ENCODE results near the gene LYSMD1. TPM values are rescaled to one million over a fixed set of nuclear protein-coding genes. Genes with fewer than 3 reads are reported as not detected.
A peak's percentile ranks its signal among the peaks of the same experiment; 100 is the strongest.
"Not testable (repeated sequence)": the region's sequence is repeated elsewhere in the genome, so short reads cannot be mapped to it uniquely, and the experiment has no call there.

The LYSMD1 gene
- total RNA-seq, result 1 to 10 TPM; 5.2 to 6.1 TPM

GRCh38 chr1:151165738-151166504 lies at the start of gene LYSMD1, which contains the start of gene SCNM1:
LYSMD1 (minus strand) TSS chr1:151165902; CDS start chr1:151165258, 644 bp downstream.
SCNM1 (plus strand) TSS chr1:151166144; CDS start chr1:151166153, 9 bp downstream.
- DNase-seq (peak; percentile 91), ATAC-seq (ENCODE audit: low read depth) (peak; percentile 96)
- H3K9me3 Mint-ChIP-seq, result no peaks in the 10 kb centered on the region
- peaks cover 31% of the 10 kb centered on the region for H3K36me3 Mint-ChIP-seq
- POLR2A ChIA-PET, result interaction anchor here (0.7 to 3.8 kb wide), 6 partner anchors 9 to 116 kb away, joined by 3 to 22 read pairs (median 4); partner anchors contain the start of genes TNFAIP8L2, VPS72 and ZNF687
- H3K4me1 Mint-ChIP-seq, result peaks cover 46% of the 10 kb centered on the region
- no peaks in the 10 kb centered on the region for H3K27me3 Mint-ChIP-seq
- H3K27ac Mint-ChIP-seq, result peak within 1 kb of the TSS; percentile 92
- H3K4me3 Mint-ChIP-seq, result peak within 1 kb of the TSS; percentile 95

- H3K4me3 Mint-ChIP-seq, result no peak overlapping the region
- peaks cover 21% of the 10 kb centered on the region for H3K4me1 Mint-ChIP-seq
- DNase-seq, result no peak
- POLR2A ChIA-PET, result no interaction called here
- no peak for ATAC-seq (ENCODE audit: low read depth)
- peaks cover 11% of the 10 kb centered on the region for H3K36me3 Mint-ChIP-seq
- H3K27me3 Mint-ChIP-seq, result no peaks in the 10 kb centered on the region
- H3K9me3 Mint-ChIP-seq, result no peaks in the 10 kb centered on the region
- H3K27ac Mint-ChIP-seq, result no peak overlapping the region
These were observed 47.9 kb upstream of the LYSMD1 start for GRCh38 chr1:151213560-151213959.

GRCh38 chr1:151211972-151212705 lies 46.4 kb upstream of the LYSMD1 start:
- Mint-ChIP-seq H3K27ac (peak overlapping the region; percentile 80), H3K9me3 (no peaks in the 10 kb centered on the region), H3K36me3 (peaks cover 14% of the 10 kb centered on the region), H3K4me3 (peak overlapping the region; percentile 41), H3K4me1 (peaks cover 19% of the 10 kb centered on the region), H3K27me3 (no peaks in the 10 kb centered on the region)
- ATAC-seq (ENCODE audit: low read depth) (peak; percentile 22), DNase-seq (no peak)
- POLR2A ChIA-PET, result interaction anchor here (0.7 kb wide), 1 partner anchor 69 kb away, joined by 4 read pairs; no protein-coding TSS in a partner anchor

GRCh38 chr1:151210830-151211229 lies 45.1 kb upstream of the LYSMD1 start:
- H3K27me3 Mint-ChIP-seq, result no peaks in the 10 kb centered on the region
- DNase-seq, result no peak
- H3K36me3 Mint-ChIP-seq, result peaks cover 17% of the 10 kb centered on the region
- peaks cover 20% of the 10 kb centered on the region for H3K4me1 Mint-ChIP-seq
- POLR2A ChIA-PET, result no interaction called here
- no peaks in the 10 kb centered on the region for H3K9me3 Mint-ChIP-seq
- no peak overlapping the region for H3K4me3 Mint-ChIP-seq
- H3K27ac Mint-ChIP-seq, result no peak overlapping the region
- no peak for ATAC-seq (ENCODE audit: low read depth)

GRCh38 chr1:151205381-151205965 lies 39.8 kb upstream of the LYSMD1 start:
- not testable (repeated sequence) for H3K27ac Mint-ChIP-seq; H3K4me3 Mint-ChIP-seq; ATAC-seq (ENCODE audit: low read depth); DNase-seq; H3K27me3 Mint-ChIP-seq; H3K9me3 Mint-ChIP-seq
- Mint-ChIP-seq H3K36me3 (peaks cover 11% of the 10 kb centered on the region), H3K4me1 (peaks cover 13% of the 10 kb centered on the region)
- POLR2A ChIA-PET, result interaction anchor here (0.6 kb wide), 1 partner anchor 121 kb away, joined by 4 read pairs; no protein-coding TSS in a partner anchor

GRCh38 chr1:151199873-151200581 lies 34.3 kb upstream of the LYSMD1 start:
- no peak for ATAC-seq (ENCODE audit: low read depth)
- H3K27ac Mint-ChIP-seq, result peak overlapping the region; percentile 95
- no peaks in the 10 kb centered on the region for H3K9me3 Mint-ChIP-seq
- H3K27me3 Mint-ChIP-seq, result peaks cover 3% of the 10 kb centered on the region
- no peak for DNase-seq
- POLR2A ChIA-PET, result interaction anchor here (0.7 to 2.2 kb wide), 3 partner anchors 10 to 69 kb away, joined by 3 to 23 read pairs (median 8); partner anchors contain the start of gene VPS72
- H3K4me1 Mint-ChIP-seq, result peaks cover 32% of the 10 kb centered on the region
- peaks cover 9% of the 10 kb centered on the region for H3K36me3 Mint-ChIP-seq
- H3K4me3 Mint-ChIP-seq, result peak overlapping the region; percentile 98

- POLR2A ChIA-PET, result interaction anchor here (0.9 to 1.7 kb wide), 7 partner anchors 9 to 935 kb away, joined by 3 to 23 read pairs (median 4); partner anchors contain the start of genes PSMD4, VPS72 and ZNF687
- Mint-ChIP-seq H3K4me3 (peak within 1 kb of the TSS; percentile 98), H3K4me1 (peaks cover 32% of the 10 kb centered on the region), H3K9me3 (no peaks in the 10 kb centered on the region), H3K36me3 (peaks cover 9% of the 10 kb centered on the region), H3K27me3 (peaks cover 9% of the 10 kb centered on the region), H3K27ac (peak within 1 kb of the TSS; percentile 95)
- DNase-seq (peak; percentile 98), ATAC-seq (ENCODE audit: low read depth) (peak; percentile 95)
These were observed 32.8 kb upstream of the LYSMD1 start, which contains the start of gene PIP5K1A for GRCh38 chr1:151198254-151199127. PIP5K1A (plus strand) TSS chr1:151198552; CDS start chr1:151198997, 445 bp downstream.

GRCh38 chr1:151197863-151198253 lies 32.2 kb upstream of the LYSMD1 start:
- Mint-ChIP-seq H3K36me3 (peaks cover 9% of the 10 kb centered on the region), H3K27ac (peak overlapping the region; percentile 95), H3K4me1 (peaks cover 32% of the 10 kb centered on the region), H3K27me3 (peaks cover 16% of the 10 kb centered on the region), H3K4me3 (peak overlapping the region; percentile 98), H3K9me3 (no peaks in the 10 kb centered on the region)
- POLR2A ChIA-PET, result interaction anchor here (1.1 kb wide), 1 partner anchor 84 kb away, joined by 5 read pairs; the partner anchor contains the start of gene ZNF687
- ATAC-seq (ENCODE audit: low read depth), result no peak
- no peak for DNase-seq

- peak; percentile 26 for ATAC-seq (ENCODE audit: low read depth)
- peak overlapping the region; percentile 52 for H3K4me3 Mint-ChIP-seq
- H3K27me3 Mint-ChIP-seq, result peaks cover 20% of the 10 kb centered on the region
- H3K36me3 Mint-ChIP-seq, result peaks cover 9% of the 10 kb centered on the region
- peak; percentile 42 for DNase-seq
- peaks cover 25% of the 10 kb centered on the region for H3K4me1 Mint-ChIP-seq
- POLR2A ChIA-PET, result interaction anchor here (0.7 to 1.4 kb wide), 4 partner anchors 8 to 179 kb away, joined by 3 to 9 read pairs (median 4); partner anchors contain the start of gene PSMD4
- no peaks in the 10 kb centered on the region for H3K9me3 Mint-ChIP-seq
- H3K27ac Mint-ChIP-seq, result peak overlapping the region; percentile 1
These were observed 30.6 kb upstream of the LYSMD1 start for GRCh38 chr1:151196292-151196800.

GRCh38 chr1:151194894-151195594 lies 29.3 kb upstream of the LYSMD1 start:
- not testable (repeated sequence) for DNase-seq; H3K27ac Mint-ChIP-seq; H3K9me3 Mint-ChIP-seq; H3K36me3 Mint-ChIP-seq; ATAC-seq (ENCODE audit: low read depth); H3K4me3 Mint-ChIP-seq
- Mint-ChIP-seq H3K4me1 (peaks cover 23% of the 10 kb centered on the region), H3K27me3 (peaks cover 20% of the 10 kb centered on the region)
- POLR2A ChIA-PET, result interaction anchor here (0.5 to 0.6 kb wide), 3 partner anchors 22 to 988 kb away, joined by 3 to 4 read pairs (median 3); no protein-coding TSS in a partner anchor

GRCh38 chr1:151193856-151194255 lies 28.2 kb upstream of the LYSMD1 start:
- ATAC-seq (ENCODE audit: low read depth) (no peak), DNase-seq (no peak)
- peaks cover 21% of the 10 kb centered on the region for H3K4me1 Mint-ChIP-seq
- no peak overlapping the region for H3K27ac Mint-ChIP-seq
- no peaks in the 10 kb centered on the region for H3K9me3 Mint-ChIP-seq
- peaks cover 5% of the 10 kb centered on the region for H3K36me3 Mint-ChIP-seq
- POLR2A ChIA-PET, result no interaction called here
- H3K27me3 Mint-ChIP-seq, result peaks cover 20% of the 10 kb centered on the region
- H3K4me3 Mint-ChIP-seq, result no peak overlapping the region

Measured in activated naive CD8-positive, alpha-beta T cell treated with anti-CD3 and anti-CD28 coated beads, Interleukin-2, amount 10 ng/mL, durations not matched to agents 7 days and 5 days (primary cell).